ENCODE data around the gene IQGAP1. TPM values are rescaled to one million over a fixed set of nuclear protein-coding genes. Genes with fewer than 3 reads are reported as not detected.

IQGAP1 gene
- total and polyA plus RNA-seq, 2 of the 13 experiments (the other 11 are each of a cell fraction or from before 2014, with no cell fraction given), result 29.5 to 37.9 TPM

- CTCF ChIA-PET (ENCODE audit: low intra/inter-chr PET ratio, low total read pairs), result no interaction called here
These were observed 54.4 kb downstream of the IQGAP1 start for GRCh38 chr15:90442423-90442822.

More at GRCh38 chr15:90442423-90442822, 54.4 kb downstream of the IQGAP1 start:
- no peaks in the 10 kb centered on the region for H4K20me1 ChIP-seq (ENCODE audit: insufficient read depth, low read length)
- H3K4me1 ChIP-seq (ENCODE audit: insufficient read depth, low read length), result no peaks in the 10 kb centered on the region
- no peak overlapping the region for H3K27ac ChIP-seq (ENCODE audit: extremely low read length, insufficient read depth, low read length)
- H3K36me3 ChIP-seq (replicated peaks in 1 of 2; ENCODE audit: control insufficient read depth in 1 of 2, insufficient read depth in 2 of 2, low read length in 2 of 2), result peaks cover 0 to 13% of the 10 kb centered on the region in 2 experiments; a peak in 2 of 5 replicates
- no peaks in the 10 kb centered on the region for H3K27me3 ChIP-seq (ENCODE audit: control insufficient read depth in 1 of 2, insufficient read depth in 2 of 2, low read length in 2 of 2)
- no peak overlapping the region for H3K4me3 ChIP-seq (replicated peaks in 1 of 3; ENCODE audit: insufficient read depth in 1 of 3, low read depth in 2 of 3, low read length in 3 of 3)
- no TSS peak for BruUV-seq (replicated peaks)
- TF ChIP-seq KDM3A (CRISPR knock-in tag; IDR thresholded peaks at IDR 0.05; ENCODE audit: low read depth) (no peak), TFDP2 (CRISPR knock-in tag; IDR thresholded peaks at IDR 0.05) (no peak), AHDC1 (CRISPR knock-in tag; IDR thresholded peaks at IDR 0.05; ENCODE audit: borderline replicate concordance) (no peak), TBL1XR1 (IDR thresholded peaks at IDR 0.05; ENCODE audit: borderline replicate concordance, low read length, partially characterized antibody) (no peak), REPIN1 (CRISPR knock-in tag; IDR thresholded peaks at IDR 0.05; ENCODE audit: borderline replicate concordance, low read depth) (no peak), MTF1 (CRISPR knock-in tag; IDR thresholded peaks at IDR 0.05) (no peak), ZNF253 (CRISPR knock-in tag; IDR thresholded peaks at IDR 0.05; ENCODE audit: borderline replicate concordance) (no peak)
- no peak overlapping the region for H2AFZ ChIP-seq (ENCODE audit: low read length)
- H3K9ac ChIP-seq (ENCODE audit: insufficient read depth, low read depth, low read length), result no peak overlapping the region
- POLR2A ChIA-PET, result no interaction called here
- in situ Hi-C loops (cut with HindIII; ENCODE audit: extremely low pct_ligation_motif_present, low pct_unique_long_range_greater_than_20kb) (no loop called here), intact Hi-C loops (cut with micrococcal nuclease; ENCODE audit: unreplicated experiment) (no loop called here)
- DNase-seq (ENCODE audit: low spot score), result no peak
- ATAC-seq, result no peak
- H3K79me2 ChIP-seq (ENCODE audit: insufficient read depth, low read length), result no peaks in the 10 kb centered on the region
- no peaks in the 10 kb centered on the region for H3K9me3 ChIP-seq (ENCODE audit: low read length)
- WGBS (ENCODE audit: low lambda C conversion rate), result 100% methylated on average over 5 of the region's 5 CpGs
- no peak for FAIRE-seq
- no peak overlapping the region for H3K4me2 ChIP-seq (ENCODE audit: low read depth, low read length)

Measured in HepG2 (cell line).